GM12878 (cell line): ENCODE data around the gene SLC18A3. TPM values are rescaled to one million over a fixed set of nuclear protein-coding genes. Genes with fewer than 3 reads are reported as not detected.

Experiments used
- ATAC-seq: fragments of 200-7000 bp; cut with Tn5 transposase; 3 replicates; pipeline ENCODE4 v1.9.1; 2020; ENCODE audit warnings: mild to moderate bottlenecking, moderate library complexity
- BruUV-seq: library from RNA; stranded (reverse); fragments of 400-500 nt; replicated peaks from 2 replicates; lab custom pipeline; 2021; lab: Mats Ljungman, UMichigan
- CTCF ChIA-PET: fragments of 300-600 bp; sonication (Branson Sonifier 250); formaldehyde crosslinking; extraction: SDS; loops from one replicate; lab custom pipeline; 2021; ENCODE audit warnings: inconsistent platforms; lab: Yijun Ruan, JAX
- POLR2A ChIA-PET: fragments of 350-600 bp; formaldehyde crosslinking; extraction: SDS; loops from one replicate; lab custom pipeline; 2021; ENCODE audit warnings: inconsistent platforms; lab: Charles Lee
- RAD21 ChIA-PET: fragments of 300-600 bp; sonication (Branson Sonifier 250); formaldehyde crosslinking; loops from one replicate; lab custom pipeline; 2023; ENCODE audit warnings: antibody characterized with exemption; ENCODE audit not compliant: unreplicated experiment; lab: Charles Lee
- SMC1A ChIA-PET: fragments of 300-600 bp; sonication (Branson Sonifier 250); formaldehyde crosslinking; loops from one replicate; lab custom pipeline; 2023; ENCODE audit not compliant: unreplicated experiment, uncharacterized antibody; lab: Charles Lee
- DNase-seq: peaks from one replicate; pipeline ENCODE4 v3.0.0-alpha.2; 2011; ENCODE audit warnings: low read depth, low spot score
- FAIRE-seq: peaks from 3 replicates; lab custom pipeline; 2011; peaks lifted over from hg19 to GRCh38; lab: Jason Lieb, UNC
- H2AFZ ChIP-seq: 2 replicates; pipeline ENCODE4 v1.6.0; 2011; ENCODE audit warnings: low read depth, low read length, control low read depth; ENCODE audit not compliant: control insufficient read depth
- H3K27ac ChIP-seq: 2 replicates; pipeline ENCODE4 v1.5.1; 2011; ENCODE audit warnings: control low read depth; ENCODE audit not compliant: control insufficient read depth, insufficient read depth
- H3K27me3 ChIP-seq, 2 experiments: replicated peaks in 1 of 2; 2 replicates each; pipeline versions ENCODE4 v1.6.0 to v1.6.1; 2011; ENCODE audit warnings: low read length in 1 of 2; ENCODE audit not compliant: control insufficient read depth in 2 of 2, insufficient read depth in 2 of 2
- H3K36me3 ChIP-seq, 2 experiments: 2 replicates each; pipeline ENCODE4 v1.5.1; 2011; ENCODE audit warnings: low read length in 1 of 2; ENCODE audit not compliant: control insufficient read depth in 2 of 2, insufficient read depth in 2 of 2
- H3K4me1 ChIP-seq: 2 replicates; pipeline ENCODE4 v1.6.1; 2011; ENCODE audit warnings: mild to moderate bottlenecking, low read length, moderate library complexity, mixed read lengths; ENCODE audit not compliant: control insufficient read depth, insufficient read depth
- H3K4me2 ChIP-seq: 2 replicates; pipeline ENCODE4 v1.6.0; 2011; ENCODE audit warnings: control low read depth; ENCODE audit not compliant: control insufficient read depth, insufficient read depth
- H3K4me3 ChIP-seq: fragments of 200-600 bp; sonication (generic); 2 replicates; pipeline ENCODE4 v1.5.1; 2016
- H3K79me2 ChIP-seq: 2 replicates; pipeline ENCODE4 v1.6.0; 2011; ENCODE audit warnings: low read length; ENCODE audit not compliant: control insufficient read depth, insufficient read depth
- H3K9ac ChIP-seq: 2 replicates; pipeline ENCODE4 v1.8.0; 2011; ENCODE audit warnings: low read length, control low read depth, mixed read lengths; ENCODE audit not compliant: control insufficient read depth, insufficient read depth
- H3K9me3 ChIP-seq: replicated peaks from 3 replicates; pipeline ENCODE4 v1.5.1; 2011; ENCODE audit warnings: mild to moderate bottlenecking, low read length; ENCODE audit not compliant: control insufficient read depth, insufficient read depth
- H4K20me1 ChIP-seq: 2 replicates; pipeline ENCODE4 v1.6.0; 2011; ENCODE audit not compliant: control insufficient read depth, insufficient read depth
- BRCA1 ChIP-seq: IDR thresholded peaks from 2 replicates; pipeline ENCODE4 v1.6.1; 2011; ENCODE audit warnings: low read depth, low read length, improper control_type of control experiment
- ESRRA ChIP-seq: IDR thresholded peaks from 2 replicates; pipeline ENCODE4 v1.6.1; 2012; ENCODE audit warnings: mild to moderate bottlenecking, low read length, improper control_type of control experiment
- ETV6 ChIP-seq, 2 experiments: fragments of 450-650 bp in 1 of 2; IDR thresholded peaks in 1 of 2; conservative IDR thresholded peaks in 1 of 2; 2 replicates each; pipeline ENCODE4 v1.6.1; 2014; ENCODE audit warnings: antibody characterized with exemption in 1 of 2, borderline replicate concordance in 1 of 2, low read depth in 1 of 2, mild to moderate bottlenecking in 1 of 2, moderate library complexity in 1 of 2
- HDGF ChIP-seq: fragments of 450-650 bp; IDR thresholded peaks from 2 replicates; pipeline ENCODE4 v1.6.1; 2016; ENCODE audit warnings: antibody characterized with exemption
- MXI1 ChIP-seq: fragments of 150-350 bp; IDR thresholded peaks from 2 replicates; pipeline ENCODE4 v1.6.1; 2011; ENCODE audit warnings: low read depth, mild to moderate bottlenecking, inconsistent platforms, low read length, improper control_type of control experiment
- RAD51 ChIP-seq: fragments of 450-650 bp; IDR thresholded peaks from 2 replicates; pipeline ENCODE4 v1.6.1; 2016; ENCODE audit warnings: moderate library complexity, mild to moderate bottlenecking, inconsistent platforms
- RELA ChIP-seq: fragments of 450-650 bp; IDR thresholded peaks from 2 replicates; pipeline ENCODE4 v1.8.0; 2014; ENCODE audit warnings: borderline replicate concordance; ENCODE audit not compliant: partially characterized antibody
- SMAD1 ChIP-seq: fragments of 450-650 bp; IDR thresholded peaks from 2 replicates; pipeline ENCODE4 v1.6.1; 2018; ENCODE audit warnings: mild to moderate bottlenecking, low read depth; ENCODE audit not compliant: partially characterized antibody
- SPI1 ChIP-seq: IDR thresholded peaks from 2 replicates; pipeline ENCODE4 v1.6.1; 2011; ENCODE audit warnings: low read depth, mild to moderate bottlenecking, low read length, moderate library complexity, borderline replicate concordance; ENCODE audit not compliant: insufficient read depth
- WGBS: methylation state at CpG from one replicate; pipeline ENCODE4 v1.1.6; 2016; ENCODE audit warnings: low lambda C conversion rate; ENCODE audit not compliant: insufficient replicate concordance, insufficient coverage; ENCODE audit errors: missing lambda C conversion rate; 5-methylcytosine and 5-hydroxymethylcytosine counted together
- in situ Hi-C: fragments of 300-500 bp; cut with MboI; formaldehyde crosslinking; loops from 9 replicates; pipeline ENCODE4 v1.14.3; 2018; ENCODE audit warnings: mixed read lengths
- intact Hi-C: fragments of 100-400 bp; cut with micrococcal nuclease; formaldehyde crosslinking; loops from one replicate; pipeline ENCODE4 v1.14.2; 2022; ENCODE audit not compliant: unreplicated experiment
- polyA plus RNA-seq, 11 experiments: library from polyadenylated mRNA; depleted of rRNA in 4 of 11; unstranded in 6 of 11; stranded (reverse) in 5 of 11; fragments of >200 nt; fragmentation: Nextera tagmentation in 4 of 11; fragmentation: Illumina TruSeq in 1 of 11; extraction: Ambion mirVana in 4 of 11; extraction: Trizol in 1 of 11; gene quantifications; 1 replicate in 1 of 11; 2 replicates in 10 of 11; pipeline versions ENCODE4 v1.2.1 to v1.2.3, GENCODE V29; 2011 to 2016; ENCODE audit warnings: inconsistent platforms in 2 of 11, missing spikeins in 2 of 11, low read depth in 1 of 11
- total RNA-seq, 4 experiments: library from RNA; depleted of rRNA in 3 of 4; stranded (reverse); fragments of >200 nt in 3 of 4; fragmentation: Illumina TruSeq in 1 of 4; extraction: Trizol in 1 of 4; gene quantifications; 2 replicates each; pipeline versions ENCODE4 v1.2.1 to v1.2.3, GENCODE V29; 2013 to 2021
- TF ChIP-seq, protein P1 (sequence below): fragments of 150-350 bp; IDR thresholded peaks from 2 replicates; pipeline ENCODE4 v1.6.1; 2016; ENCODE audit warnings: low read depth, low read length
- TF ChIP-seq, protein P2 (sequence below): IDR thresholded peaks from 2 replicates; pipeline ENCODE4 v1.6.1; 2011; ENCODE audit warnings: mild to moderate bottlenecking, low read depth, low read length, moderate library complexity; ENCODE audit not compliant: insufficient replicate concordance
- TF ChIP-seq, protein P3 (sequence below): fragments of 450-650 bp; IDR thresholded peaks from 2 replicates; pipeline ENCODE4 v1.6.1; 2018; ENCODE audit warnings: mild to moderate bottlenecking, low read depth, moderate library complexity; ENCODE audit not compliant: partially characterized antibody
- TF ChIP-seq, protein P4 (sequence below): fragments of 450-650 bp; formaldehyde crosslinking; IDR thresholded peaks from 2 replicates; pipeline ENCODE4 v1.4.0; 2022; ENCODE audit warnings: mild to moderate bottlenecking, moderate library complexity

SLC18A3 gene
- total and polyA plus RNA-seq, 10 of the 15 experiments (the other 5 are each of a cell fraction or from before 2014, with no cell fraction given), result not detected

DNA sequence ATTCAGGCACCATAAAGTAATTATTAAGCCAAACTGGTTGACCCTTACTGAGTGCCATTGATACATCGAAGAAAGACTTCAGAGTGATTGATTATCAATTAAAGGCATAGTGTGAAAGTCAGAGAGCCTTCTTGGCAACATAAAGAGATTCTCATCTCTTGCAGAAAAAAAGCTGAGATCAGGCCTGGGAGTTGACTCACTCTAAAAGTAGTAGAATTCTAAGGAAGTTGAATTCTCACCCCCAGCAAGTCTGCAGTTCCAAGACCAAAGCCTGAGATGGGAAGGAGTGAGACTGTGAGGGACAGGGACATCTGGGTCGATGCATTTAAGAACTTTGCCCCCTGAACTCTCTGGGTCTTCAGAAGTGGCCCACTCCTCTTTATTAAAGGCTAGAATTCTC is 49.6 kb upstream of the SLC18A3 start:
- Histone ChIP-seq H3K9ac (no peak overlapping the region), H3K27me3 (no peaks in the 10 kb centered on the region), H3K79me2 (no peaks in the 10 kb centered on the region), H3K4me3 (no peak overlapping the region), H4K20me1 (no peaks in the 10 kb centered on the region), H3K4me2 (no peak overlapping the region), H2AFZ (no peak overlapping the region), H3K4me1 (peaks cover 7% of the 10 kb centered on the region), H3K27ac (no peak overlapping the region), H3K9me3 (no peaks in the 10 kb centered on the region), H3K36me3 (no peaks in the 10 kb centered on the region)
- ChIA-PET POLR2A (no interaction called here), SMC1A (no interaction called here), CTCF (no interaction called here), RAD21 (no interaction called here)
- ATAC-seq, result no peak
- in situ Hi-C loops, result no loop called here
- intact Hi-C loops, result no loop called here
- no peak for FAIRE-seq
- no TSS peak for BruUV-seq
- no peak for DNase-seq
- WGBS, result 20% methylated on average over 2 of the region's 2 CpGs
- no peak for TF ChIP-seq MXI1
- TF ChIP-seq, protein P1, sequence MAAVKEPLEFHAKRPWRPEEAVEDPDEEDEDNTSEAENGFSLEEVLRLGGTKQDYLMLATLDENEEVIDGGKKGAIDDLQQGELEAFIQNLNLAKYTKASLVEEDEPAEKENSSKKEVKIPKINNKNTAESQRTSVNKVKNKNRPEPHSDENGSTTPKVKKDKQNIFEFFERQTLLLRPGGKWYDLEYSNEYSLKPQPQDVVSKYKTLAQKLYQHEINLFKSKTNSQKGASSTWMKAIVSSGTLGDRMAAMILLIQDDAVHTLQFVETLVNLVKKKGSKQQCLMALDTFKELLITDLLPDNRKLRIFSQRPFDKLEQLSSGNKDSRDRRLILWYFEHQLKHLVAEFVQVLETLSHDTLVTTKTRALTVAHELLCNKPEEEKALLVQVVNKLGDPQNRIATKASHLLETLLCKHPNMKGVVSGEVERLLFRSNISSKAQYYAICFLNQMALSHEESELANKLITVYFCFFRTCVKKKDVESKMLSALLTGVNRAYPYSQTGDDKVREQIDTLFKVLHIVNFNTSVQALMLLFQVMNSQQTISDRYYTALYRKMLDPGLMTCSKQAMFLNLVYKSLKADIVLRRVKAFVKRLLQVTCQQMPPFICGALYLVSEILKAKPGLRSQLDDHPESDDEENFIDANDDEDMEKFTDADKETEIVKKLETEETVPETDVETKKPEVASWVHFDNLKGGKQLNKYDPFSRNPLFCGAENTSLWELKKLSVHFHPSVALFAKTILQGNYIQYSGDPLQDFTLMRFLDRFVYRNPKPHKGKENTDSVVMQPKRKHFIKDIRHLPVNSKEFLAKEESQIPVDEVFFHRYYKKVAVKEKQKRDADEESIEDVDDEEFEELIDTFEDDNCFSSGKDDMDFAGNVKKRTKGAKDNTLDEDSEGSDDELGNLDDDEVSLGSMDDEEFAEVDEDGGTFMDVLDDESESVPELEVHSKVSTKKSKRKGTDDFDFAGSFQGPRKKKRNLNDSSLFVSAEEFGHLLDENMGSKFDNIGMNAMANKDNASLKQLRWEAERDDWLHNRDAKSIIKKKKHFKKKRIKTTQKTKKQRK, result no peak
- no peak for TF ChIP-seq RELA
- TF ChIP-seq, protein P2, sequence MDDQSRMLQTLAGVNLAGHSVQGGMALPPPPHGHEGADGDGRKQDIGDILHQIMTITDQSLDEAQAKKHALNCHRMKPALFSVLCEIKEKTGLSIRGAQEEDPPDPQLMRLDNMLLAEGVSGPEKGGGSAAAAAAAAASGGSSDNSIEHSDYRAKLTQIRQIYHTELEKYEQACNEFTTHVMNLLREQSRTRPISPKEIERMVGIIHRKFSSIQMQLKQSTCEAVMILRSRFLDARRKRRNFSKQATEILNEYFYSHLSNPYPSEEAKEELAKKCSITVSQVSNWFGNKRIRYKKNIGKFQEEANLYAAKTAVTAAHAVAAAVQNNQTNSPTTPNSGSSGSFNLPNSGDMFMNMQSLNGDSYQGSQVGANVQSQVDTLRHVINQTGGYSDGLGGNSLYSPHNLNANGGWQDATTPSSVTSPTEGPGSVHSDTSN, result no peak
- TF ChIP-seq, protein P3, sequence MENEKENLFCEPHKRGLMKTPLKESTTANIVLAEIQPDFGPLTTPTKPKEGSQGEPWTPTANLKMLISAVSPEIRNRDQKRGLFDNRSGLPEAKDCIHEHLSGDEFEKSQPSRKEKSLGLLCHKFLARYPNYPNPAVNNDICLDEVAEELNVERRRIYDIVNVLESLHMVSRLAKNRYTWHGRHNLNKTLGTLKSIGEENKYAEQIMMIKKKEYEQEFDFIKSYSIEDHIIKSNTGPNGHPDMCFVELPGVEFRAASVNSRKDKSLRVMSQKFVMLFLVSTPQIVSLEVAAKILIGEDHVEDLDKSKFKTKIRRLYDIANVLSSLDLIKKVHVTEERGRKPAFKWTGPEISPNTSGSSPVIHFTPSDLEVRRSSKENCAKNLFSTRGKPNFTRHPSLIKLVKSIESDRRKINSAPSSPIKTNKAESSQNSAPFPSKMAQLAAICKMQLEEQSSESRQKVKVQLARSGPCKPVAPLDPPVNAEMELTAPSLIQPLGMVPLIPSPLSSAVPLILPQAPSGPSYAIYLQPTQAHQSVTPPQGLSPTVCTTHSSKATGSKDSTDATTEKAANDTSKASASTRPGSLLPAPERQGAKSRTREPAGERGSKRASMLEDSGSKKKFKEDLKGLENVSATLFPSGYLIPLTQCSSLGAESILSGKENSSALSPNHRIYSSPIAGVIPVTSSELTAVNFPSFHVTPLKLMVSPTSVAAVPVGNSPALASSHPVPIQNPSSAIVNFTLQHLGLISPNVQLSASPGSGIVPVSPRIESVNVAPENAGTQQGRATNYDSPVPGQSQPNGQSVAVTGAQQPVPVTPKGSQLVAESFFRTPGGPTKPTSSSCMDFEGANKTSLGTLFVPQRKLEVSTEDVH, result no peak
- no peak for TF ChIP-seq ETV6 (conservative IDR thresholded peaks at IDR 0.05 in 1 of 2, IDR thresholded peaks at IDR 0.05 in 1 of 2; ENCODE audit: borderline replicate concordance in 1 of 2, low read depth in 1 of 2)
- TF ChIP-seq ESRRA, result no peak
- TF ChIP-seq BRCA1, result no peak
- no peak for TF ChIP-seq HDGF
- TF ChIP-seq RAD51, result no peak
- TF ChIP-seq, protein P4, sequence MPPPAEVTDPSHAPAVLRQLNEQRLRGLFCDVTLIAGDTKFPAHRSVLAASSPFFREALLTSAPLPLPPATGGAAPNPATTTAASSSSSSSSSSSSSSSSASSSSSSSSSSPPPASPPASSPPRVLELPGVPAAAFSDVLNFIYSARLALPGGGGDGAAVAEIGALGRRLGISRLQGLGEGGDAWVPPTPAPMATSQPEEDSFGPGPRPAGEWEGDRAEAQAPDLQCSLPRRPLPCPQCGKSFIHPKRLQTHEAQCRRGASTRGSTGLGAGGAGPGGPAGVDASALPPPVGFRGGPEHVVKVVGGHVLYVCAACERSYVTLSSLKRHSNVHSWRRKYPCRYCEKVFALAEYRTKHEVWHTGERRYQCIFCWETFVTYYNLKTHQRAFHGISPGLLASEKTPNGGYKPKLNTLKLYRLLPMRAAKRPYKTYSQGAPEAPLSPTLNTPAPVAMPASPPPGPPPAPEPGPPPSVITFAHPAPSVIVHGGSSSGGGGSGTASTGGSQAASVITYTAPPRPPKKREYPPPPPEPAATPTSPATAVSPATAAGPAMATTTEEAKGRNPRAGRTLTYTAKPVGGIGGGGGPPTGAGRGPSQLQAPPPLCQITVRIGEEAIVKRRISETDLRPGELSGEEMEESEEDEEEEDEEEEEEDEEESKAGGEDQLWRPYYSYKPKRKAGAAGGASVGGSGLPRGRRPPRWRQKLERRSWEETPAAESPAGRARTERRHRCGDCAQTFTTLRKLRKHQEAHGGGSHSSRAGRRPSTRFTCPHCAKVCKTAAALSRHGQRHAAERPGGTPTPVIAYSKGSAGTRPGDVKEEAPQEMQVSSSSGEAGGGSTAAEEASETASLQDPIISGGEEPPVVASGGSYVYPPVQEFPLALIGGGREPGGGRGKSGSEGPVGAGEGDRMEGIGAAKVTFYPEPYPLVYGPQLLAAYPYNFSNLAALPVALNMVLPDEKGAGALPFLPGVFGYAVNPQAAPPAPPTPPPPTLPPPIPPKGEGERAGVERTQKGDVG (CRISPR knock-in tag), result no peak
- no peak for TF ChIP-seq SPI1
- no peak for TF ChIP-seq SMAD1
